ENCODE measurements around the gene PFDN2.
A peak's percentile ranks its signal among the peaks of the same experiment; 100 is the strongest.

PFDN2 gene

GRCh38 chr1:161098210-161099068 lies 19.4 kb downstream of the PFDN2 start, which contains the start of gene KLHDC9:
Gene KLHDC9, plus strand, starts transcription at chr1:161098361. Its CDS starts 175 bp downstream, at chr1:161098536.
- peak; percentile 88 for DNase-seq

GRCh38 chr1:161096530-161096929 lies 21.3 kb downstream of the PFDN2 start:
- DNase-seq = no peak

DNA sequence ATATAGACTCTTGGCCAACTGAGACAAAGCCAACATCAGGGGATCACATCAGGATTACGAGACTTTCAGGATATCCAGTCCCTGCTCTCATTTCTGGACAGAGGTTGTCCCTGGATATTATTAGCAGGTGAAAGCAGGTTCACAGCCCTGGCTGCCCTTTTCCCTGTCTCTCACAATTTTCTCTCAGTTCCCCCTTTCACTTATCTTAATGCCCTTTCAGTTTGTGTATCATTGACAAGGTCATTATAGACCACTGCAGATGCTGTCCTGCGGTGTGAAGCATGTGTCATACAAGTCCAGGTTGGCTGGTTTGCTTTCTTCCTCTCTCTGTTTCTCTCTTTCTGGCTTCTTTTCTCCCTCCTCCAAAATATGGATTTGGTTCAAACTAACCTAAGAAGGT lies 21.8 kb downstream of the PFDN2 start:
- DNase-seq = no peak

DNA sequence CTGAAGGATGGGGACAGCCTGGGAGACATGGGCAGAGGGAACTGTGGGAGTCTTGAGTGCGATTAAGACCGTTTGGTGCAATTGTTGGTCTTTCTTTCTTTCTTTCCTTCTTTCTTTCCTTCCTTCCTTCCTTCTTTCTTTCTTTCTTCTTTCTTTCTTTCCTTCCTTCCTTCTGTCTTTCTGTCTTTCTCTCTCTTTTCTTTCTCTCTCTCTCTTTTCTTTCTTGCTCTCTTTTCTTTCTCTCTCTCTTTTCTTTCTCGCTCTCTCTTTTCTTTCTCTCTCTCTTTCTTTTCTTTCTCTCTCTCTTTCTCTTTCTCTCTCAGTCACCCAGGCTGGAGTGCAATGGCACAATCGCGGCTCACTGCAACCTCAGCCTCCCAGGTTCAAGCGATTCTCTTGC lies 22.6 kb downstream of the PFDN2 start:
- no peak for DNase-seq

DNA sequence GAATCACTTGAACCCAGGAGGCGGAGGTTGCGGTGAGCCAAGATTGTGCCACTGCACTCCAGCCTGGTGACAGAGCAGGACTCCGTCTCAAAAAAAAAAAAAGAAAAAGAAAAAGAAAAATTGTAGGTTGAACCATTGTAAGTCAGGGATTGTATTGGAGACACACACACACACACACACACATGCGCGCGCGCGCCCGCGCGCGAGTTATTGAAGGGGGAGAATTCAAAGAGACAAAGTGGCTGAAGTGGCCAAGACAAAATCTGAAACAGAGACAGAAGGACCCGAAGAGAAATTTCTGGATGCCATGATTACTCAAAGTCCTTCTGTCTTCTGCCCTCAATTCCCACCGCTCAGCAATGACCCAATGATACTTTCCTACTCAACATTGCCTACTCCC lies 23.4 kb downstream of the PFDN2 start:
- no peak for DNase-seq

GRCh38 chr1:161092621-161093028 lies 25.2 kb downstream of the PFDN2 start:
- DNase-seq = no peak

DNA sequence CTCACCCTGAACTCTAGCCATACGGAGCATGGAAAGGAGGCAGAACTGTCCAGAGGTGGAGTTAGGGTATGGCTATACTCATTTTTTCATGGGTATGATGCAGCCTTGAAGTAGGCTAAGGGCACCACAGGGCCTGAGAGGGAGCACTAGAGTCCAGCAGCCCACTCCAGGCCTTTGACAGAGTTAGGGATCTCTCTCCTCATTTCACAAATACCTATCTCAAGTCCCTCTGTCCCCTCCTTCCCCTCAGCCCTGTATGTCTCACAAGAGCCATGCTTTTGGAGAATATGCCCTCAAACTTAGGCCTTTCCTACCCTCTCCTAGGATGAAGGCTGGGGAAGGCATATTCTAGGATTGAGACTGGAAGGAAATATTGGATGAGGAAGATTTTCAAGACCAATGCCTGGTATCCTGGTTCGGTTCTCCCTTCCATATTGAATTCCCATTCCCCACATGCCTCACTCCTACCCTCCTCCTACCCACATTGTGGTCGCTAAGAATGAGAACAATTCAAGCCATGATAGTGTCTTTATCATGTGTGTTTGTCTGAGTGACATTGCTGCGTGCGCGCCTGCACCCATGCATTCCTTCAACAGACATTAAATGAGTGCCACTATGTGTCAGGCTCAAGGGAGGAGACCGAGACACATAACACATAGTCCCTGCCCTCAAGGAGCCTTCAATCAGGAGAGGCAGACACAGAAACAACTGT lies 25.9 kb downstream of the PFDN2 start:
- no peak for DNase-seq

DNA sequence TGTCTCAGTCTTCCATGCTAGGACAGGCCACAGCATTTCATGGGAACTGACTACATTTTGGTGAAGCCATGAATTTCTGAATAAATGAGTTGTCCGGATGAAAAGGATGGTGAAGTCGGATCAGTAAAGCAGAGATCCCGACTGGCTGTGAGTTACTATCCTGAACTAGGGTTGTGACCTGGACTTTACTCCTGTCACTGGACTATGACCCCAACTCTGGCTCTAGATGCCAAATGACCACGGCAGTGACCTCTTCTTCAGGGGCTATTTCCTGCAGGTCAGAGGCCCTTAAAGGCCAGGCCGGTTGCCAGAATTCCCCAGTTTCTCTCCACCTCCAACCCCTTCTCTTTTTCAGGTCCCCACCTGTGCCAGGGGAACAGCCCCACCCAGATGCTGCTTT lies 26.7 kb downstream of the PFDN2 start:
- no peak for DNase-seq

DNA sequence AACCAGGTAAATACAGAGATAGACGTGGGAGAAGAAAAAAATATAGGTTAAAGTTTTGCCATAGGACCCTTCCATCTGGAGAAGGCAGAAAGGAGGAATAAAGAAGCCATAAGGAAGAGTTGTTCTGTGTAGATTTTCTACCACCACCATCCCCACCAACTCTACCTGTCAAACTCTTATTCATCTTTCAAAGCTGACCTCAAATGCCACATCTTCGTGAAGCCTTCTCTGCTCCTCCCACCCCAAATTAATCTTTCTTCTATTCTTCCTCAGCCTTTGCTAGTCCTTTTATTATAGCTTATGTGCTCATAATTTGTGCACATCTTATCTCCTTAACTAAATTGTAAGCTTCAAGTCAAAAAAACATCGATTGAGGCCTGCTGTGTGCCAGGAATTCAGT lies 27.2 kb downstream of the PFDN2 start:
- DNase-seq = no peak

DNA sequence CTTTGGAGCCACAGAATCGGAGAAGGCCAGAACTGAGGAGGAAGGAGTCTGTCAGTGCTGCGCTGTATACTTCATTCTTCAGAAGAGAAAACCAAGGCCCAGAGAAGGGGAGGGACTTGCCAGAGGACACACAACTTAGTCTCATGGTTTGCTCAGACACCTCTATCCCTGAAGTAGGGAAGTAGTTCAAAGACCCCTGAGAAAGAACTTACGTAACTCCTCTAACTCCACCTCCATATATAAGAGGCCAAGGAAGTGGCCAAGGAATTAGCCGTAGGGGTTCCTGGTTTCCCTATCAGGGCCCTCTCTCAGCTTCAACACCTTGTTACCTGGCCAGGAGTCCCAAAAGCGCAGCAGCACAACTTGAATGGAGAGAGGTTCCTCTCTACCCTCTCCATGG lies 27.9 kb downstream of the PFDN2 start:
- no peak for DNase-seq

GRCh38 chr1:161089251-161089924 lies 28.4 kb downstream of the PFDN2 start, which contains the start of gene NECTIN4:
Gene NECTIN4, minus strand, starts transcription at chr1:161089558. Its CDS starts 262 bp downstream, at chr1:161089296.
- no peak for DNase-seq

DNA sequence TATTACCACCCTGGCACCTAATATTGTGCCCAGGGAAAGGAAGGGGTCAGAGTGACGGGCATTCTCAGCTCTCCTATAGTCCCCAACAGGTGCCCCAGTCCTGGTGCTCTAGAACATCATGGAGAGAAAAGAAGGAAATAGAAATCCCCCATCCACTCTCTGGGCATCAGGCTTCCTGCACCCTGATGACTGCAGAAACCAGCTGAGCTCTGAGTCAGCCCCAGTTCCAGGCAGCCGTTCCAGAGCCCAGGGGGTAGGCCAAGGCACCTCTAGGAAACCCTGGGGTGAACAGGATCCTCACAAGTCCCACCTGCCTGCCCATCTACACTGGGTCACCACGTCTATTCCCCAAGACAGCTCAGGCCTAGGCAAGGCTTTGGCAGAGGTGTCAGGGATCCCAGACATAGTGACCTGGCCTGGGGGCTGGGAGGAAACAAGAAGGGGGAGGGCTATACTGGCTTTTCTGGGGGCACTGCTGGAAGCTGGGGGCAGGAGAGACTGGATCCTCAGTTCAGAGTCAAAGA lies 29.2 kb downstream of the PFDN2 start:
- no peak for DNase-seq

DNA sequence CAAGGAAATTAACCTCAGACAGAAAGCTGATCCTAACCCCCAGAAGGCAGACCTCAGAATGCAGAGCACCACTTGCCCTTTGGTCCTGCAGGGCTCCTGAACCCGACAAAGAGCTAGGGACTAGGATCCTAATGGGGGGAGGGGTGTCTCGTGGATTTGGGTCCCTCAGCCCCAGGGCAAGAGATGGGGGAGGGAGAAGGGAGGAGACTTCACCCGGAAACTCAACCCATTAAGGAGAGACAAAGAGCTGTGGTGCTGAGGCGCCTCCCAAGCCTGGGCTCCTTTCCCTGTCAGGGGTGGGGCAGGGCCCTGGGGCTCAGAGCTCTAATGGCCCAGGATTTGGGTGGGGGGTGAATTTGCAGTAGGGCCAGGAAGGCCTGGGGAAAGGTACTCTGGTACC lies 31.4 kb downstream of the PFDN2 start:
- no peak for DNase-seq

- no peak for DNase-seq
Observed at GRCh38 chr1:161085165-161085564, 32.7 kb downstream of the PFDN2 start.

GRCh38 chr1:161084597-161084988 lies 33.2 kb downstream of the PFDN2 start:
- no peak for DNase-seq

DNA sequence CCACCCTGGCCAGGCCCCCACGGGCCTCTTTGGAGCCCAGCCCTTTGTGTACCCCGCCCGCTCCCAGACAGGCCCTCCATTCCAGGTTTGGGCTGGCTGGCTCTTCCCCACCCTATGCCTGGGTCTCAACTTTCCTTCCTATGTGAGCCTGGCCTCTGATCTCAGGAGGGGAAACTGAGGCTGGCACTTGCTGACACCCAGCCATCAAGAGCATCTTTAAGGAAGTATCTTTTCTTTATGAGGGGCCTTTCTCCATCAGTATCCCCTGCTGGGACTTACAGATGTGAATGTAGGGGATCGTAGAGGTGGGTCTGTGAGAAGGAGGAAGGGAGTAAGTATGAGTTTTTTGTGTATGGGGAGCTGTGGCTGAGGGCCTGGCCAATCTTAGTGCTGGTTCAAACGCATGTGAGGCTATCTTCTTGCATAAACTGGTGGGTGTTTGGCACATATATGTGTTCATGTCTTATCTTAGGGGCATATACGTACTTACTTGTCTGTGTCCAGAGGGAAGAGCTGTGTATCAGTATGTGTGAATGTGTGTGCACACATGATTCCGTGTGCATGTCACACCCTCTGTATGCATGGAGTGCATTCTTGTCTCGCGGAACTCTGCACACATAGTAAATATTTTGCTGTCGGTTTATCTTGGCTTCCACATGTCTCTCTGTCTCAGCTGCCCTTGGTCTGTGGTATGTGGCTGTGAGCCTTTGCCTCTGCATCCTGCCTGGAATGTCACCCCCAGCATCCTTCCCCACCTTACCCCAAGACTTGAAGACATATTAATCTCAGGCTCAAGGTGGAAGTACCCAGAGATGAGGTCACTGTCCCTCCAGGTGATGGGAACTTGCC lies 33.9 kb downstream of the PFDN2 start:
- no peak for DNase-seq

GRCh38 chr1:161082996-161083747 lies 34.7 kb downstream of the PFDN2 start:
- DNase-seq = no peak

DNA sequence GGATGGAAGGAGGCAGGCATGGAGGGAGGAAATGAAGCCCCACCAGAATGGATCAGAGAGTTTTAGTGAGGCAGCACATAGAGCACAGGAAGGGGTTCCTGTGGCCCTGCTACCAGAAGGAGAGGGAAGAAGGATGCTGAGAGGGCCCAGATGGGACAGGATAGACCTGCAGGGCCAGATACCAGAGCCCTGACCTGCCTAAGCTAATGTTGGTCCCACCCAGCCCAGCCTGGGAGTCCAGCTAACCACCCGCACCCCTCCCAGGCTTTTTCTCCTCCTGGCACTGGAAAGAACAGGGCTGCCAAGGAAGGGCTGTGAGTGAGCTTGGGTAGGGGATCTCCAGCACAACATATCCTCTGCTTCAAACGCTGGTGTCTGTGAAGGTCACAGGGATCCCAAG lies 35.4 kb downstream of the PFDN2 start:
- DNase-seq = no peak

- no peak for DNase-seq
Observed at GRCh38 chr1:161081519-161081918, 36.3 kb downstream of the PFDN2 start.

GRCh38 chr1:161080441-161081405 lies 37.1 kb downstream of the PFDN2 start:
- no peak for DNase-seq
